Panc1 (cell line): ENCODE results near the gene PDZD8. TPM values are rescaled to one million over a fixed set of nuclear protein-coding genes. Genes with fewer than 3 reads are reported as not detected.

Source experiments
- ATAC-seq: fragments of 200-7000 bp; cut with Tn5 transposase; 2 replicates; pipeline ENCODE4 v1.9.1; 2020; ENCODE audit warnings: mild to moderate bottlenecking, moderate library complexity
- BruUV-seq: library from RNA; stranded (reverse); fragments of 400-500 nt; replicated peaks from 2 replicates; lab custom pipeline; 2021; lab: Mats Ljungman, UMichigan
- CTCF ChIA-PET: fragments of 300-600 bp; sonication (Branson Sonifier 250); formaldehyde crosslinking; loops from one replicate; lab custom pipeline; 2022; ENCODE audit warnings: antibody characterized with exemption; lab: Charles Lee
- POLR2A ChIA-PET: fragments of 300-600 bp; sonication (Branson Sonifier 250); formaldehyde crosslinking; loops from one replicate; lab custom pipeline; 2022; ENCODE audit warnings: antibody characterized with exemption; lab: Charles Lee
- DNase-seq: peaks from one replicate; pipeline ENCODE4 v3.0.0-alpha.2; 2010; ENCODE audit warnings: low read depth, low spot score
- H3K27ac ChIP-seq: 2 replicates; pipeline ENCODE4 v1.5.1; 2011; ENCODE audit warnings: mild to moderate bottlenecking, low read length, inconsistent platforms
- H3K27me3 ChIP-seq: fragments of 200-500 bp; sonication (Bioruptor generic); 2 replicates; pipeline ENCODE4 v1.6.0; 2014; ENCODE audit warnings: low read length, inconsistent platforms; ENCODE audit not compliant: control insufficient read depth, insufficient read depth
- H3K36me3 ChIP-seq: fragments of 200-500 bp; sonication (Bioruptor generic); 2 replicates; pipeline ENCODE4 v1.5.1; 2014; ENCODE audit warnings: inconsistent platforms, mild to moderate bottlenecking, low read length, moderate library complexity; ENCODE audit not compliant: control insufficient read depth, insufficient read depth
- H3K4me1 ChIP-seq: 2 replicates; pipeline ENCODE4 v1.5.1; 2011; ENCODE audit warnings: inconsistent platforms, mild to moderate bottlenecking, low read length, moderate library complexity; ENCODE audit not compliant: control insufficient read depth, insufficient read depth
- H3K4me3 ChIP-seq, 2 experiments: 2 replicates each; pipeline ENCODE4 v1.5.1; 2011 to 2012; ENCODE audit warnings: low read depth in 2 of 2, low read length in 2 of 2, mild to moderate bottlenecking in 2 of 2, inconsistent platforms in 1 of 2, moderate library complexity in 1 of 2
- H3K9me3 ChIP-seq: fragments of 200-500 bp; sonication (Bioruptor generic); 2 replicates; pipeline ENCODE4 v1.5.1; 2014; ENCODE audit warnings: low read depth, mild to moderate bottlenecking, inconsistent platforms, low read length, moderate library complexity; ENCODE audit not compliant: control insufficient read depth, insufficient read depth
- POLR2AphosphoS5 ChIP-seq: IDR thresholded peaks from 2 replicates; pipeline ENCODE4 v1.6.1; 2012; ENCODE audit warnings: mild to moderate bottlenecking, low read depth, low read length, moderate library complexity
- REST ChIP-seq, 2 experiments: IDR thresholded peaks; 2 replicates each; pipeline ENCODE4 v1.6.1; 2011 to 2012; ENCODE audit warnings: low read depth in 2 of 2, control low read depth in 1 of 2, low read length in 1 of 2, mild to moderate bottlenecking in 1 of 2, moderate library complexity in 1 of 2; ENCODE audit not compliant: insufficient read depth in 1 of 2
- SIN3A ChIP-seq: IDR thresholded peaks from 2 replicates; pipeline ENCODE4 v1.6.1; 2012; ENCODE audit warnings: low read depth, mild to moderate bottlenecking, low read length, moderate library complexity, borderline replicate concordance; ENCODE audit not compliant: insufficient read depth
- TCF7L2 ChIP-seq: IDR thresholded peaks from 2 replicates; pipeline ENCODE4 v1.6.1; 2011; ENCODE audit warnings: mild to moderate bottlenecking, low read depth, low read length, inconsistent platforms
- in situ Hi-C: cut with HindIII; loops from 2 replicates; pipeline ENCODE4 v1.10.0; 2016; ENCODE audit warnings: low sequenced_read_pairs, low pct_unique_long_range_greater_than_20kb
- intact Hi-C: fragments of 100-400 bp; cut with micrococcal nuclease; formaldehyde crosslinking; loops from one replicate; pipeline ENCODE4 v1.10.0; 2022; ENCODE audit not compliant: unreplicated experiment
- total RNA-seq: library from RNA; stranded (reverse); gene quantifications from one replicate; pipeline ENCODE4 v1.2.1, GENCODE V29; 2021; ENCODE audit not compliant: unreplicated experiment
- TF ChIP-seq, protein P1 (sequence below): fragments of 450-650 bp; IDR thresholded peaks from 2 replicates; pipeline ENCODE4 v1.5.1; 2017; ENCODE audit warnings: mild to moderate bottlenecking

The PDZD8 gene
- total RNA-seq, 1 experiment from 2014 or later = 44.7 TPM

DNA sequence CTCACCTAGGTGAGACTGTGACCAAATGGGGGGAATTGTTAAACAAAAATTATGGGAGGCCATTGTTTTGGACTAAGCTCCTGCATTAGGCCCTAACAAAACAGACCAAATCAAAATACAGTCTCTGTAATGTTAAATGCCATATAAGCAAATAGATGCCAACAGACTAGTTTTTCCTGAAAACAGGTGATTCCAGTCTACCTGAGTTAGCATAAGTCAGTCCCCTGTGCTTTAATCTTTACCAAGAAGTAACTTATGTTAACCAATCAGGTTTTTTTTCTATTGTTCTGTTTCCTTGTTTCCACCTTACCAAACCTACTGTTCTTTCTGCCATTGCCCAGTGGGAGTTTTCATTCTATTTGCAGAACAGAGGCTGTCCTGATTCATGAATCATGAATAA, 48.0 kb downstream of the PDZD8 start:
- DNase-seq (no peak), ATAC-seq (no peak)
- no peak overlapping the region for H3K27ac ChIP-seq
- intact Hi-C loops = no loop called here
- ChIA-PET POLR2A (no interaction called here), CTCF (no interaction called here)
- H3K27me3 ChIP-seq = no peaks in the 10 kb centered on the region
- in situ Hi-C loops = no loop called here
- no peaks in the 10 kb centered on the region; the same call in 1 of the 2 replicates for H3K36me3 ChIP-seq
- H3K9me3 ChIP-seq = no peaks in the 10 kb centered on the region
- TF ChIP-seq POLR2AphosphoS5 (no peak), SIN3A (no peak), TCF7L2 (no peak), REST (IDR thresholded peaks at IDR 0.05; ENCODE audit: insufficient read depth in 1 of 2, low read depth in 2 of 2, low read length in 1 of 2) (no peak)
- TF ChIP-seq, protein P1, sequence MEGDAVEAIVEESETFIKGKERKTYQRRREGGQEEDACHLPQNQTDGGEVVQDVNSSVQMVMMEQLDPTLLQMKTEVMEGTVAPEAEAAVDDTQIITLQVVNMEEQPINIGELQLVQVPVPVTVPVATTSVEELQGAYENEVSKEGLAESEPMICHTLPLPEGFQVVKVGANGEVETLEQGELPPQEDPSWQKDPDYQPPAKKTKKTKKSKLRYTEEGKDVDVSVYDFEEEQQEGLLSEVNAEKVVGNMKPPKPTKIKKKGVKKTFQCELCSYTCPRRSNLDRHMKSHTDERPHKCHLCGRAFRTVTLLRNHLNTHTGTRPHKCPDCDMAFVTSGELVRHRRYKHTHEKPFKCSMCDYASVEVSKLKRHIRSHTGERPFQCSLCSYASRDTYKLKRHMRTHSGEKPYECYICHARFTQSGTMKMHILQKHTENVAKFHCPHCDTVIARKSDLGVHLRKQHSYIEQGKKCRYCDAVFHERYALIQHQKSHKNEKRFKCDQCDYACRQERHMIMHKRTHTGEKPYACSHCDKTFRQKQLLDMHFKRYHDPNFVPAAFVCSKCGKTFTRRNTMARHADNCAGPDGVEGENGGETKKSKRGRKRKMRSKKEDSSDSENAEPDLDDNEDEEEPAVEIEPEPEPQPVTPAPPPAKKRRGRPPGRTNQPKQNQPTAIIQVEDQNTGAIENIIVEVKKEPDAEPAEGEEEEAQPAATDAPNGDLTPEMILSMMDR = no peak
- H3K4me3 ChIP-seq = no peak overlapping the region
- no peaks in the 10 kb centered on the region for H3K4me1 ChIP-seq
- no TSS peak for BruUV-seq

GRCh38 chr10:117324367-117324766, 50.9 kb downstream of the PDZD8 start:
- Histone ChIP-seq H3K27ac (no peak overlapping the region), H3K27me3 (no peaks in the 10 kb centered on the region), H3K36me3 (no peaks in the 10 kb centered on the region; the same call in 1 of the 2 replicates), H3K4me1 (0 out of 2 replicates have a peak, but pooled peaks cover 2% of the 10 kb centered on the region), H3K4me3 (no peak overlapping the region), H3K9me3 (no peaks in the 10 kb centered on the region)
- CTCF ChIA-PET = no interaction called here
- POLR2A ChIA-PET = no interaction called here
- in situ Hi-C loops (no loop called here), intact Hi-C loops (no loop called here)
- ATAC-seq = no peak
- no peak for DNase-seq
- no peak for TF ChIP-seq POLR2AphosphoS5
- TF ChIP-seq TCF7L2 = no peak
- no peak for TF ChIP-seq REST (IDR thresholded peaks at IDR 0.05; ENCODE audit: insufficient read depth in 1 of 2, low read depth in 2 of 2, low read length in 1 of 2)
- TF ChIP-seq, protein P1 = no peak
- BruUV-seq = no TSS peak
